A549 (cell line): Measurements from ENCODE around the gene POLDIP2. TPM values are rescaled to one million over a fixed set of nuclear protein-coding genes. Genes with fewer than 3 reads are reported as not detected.

Experiments used
- ATAC-seq, 2 experiments: fragments of 200-7000 bp in 1 of 2; fragments of >200 bp in 1 of 2; cut with Nextera tagmentation in 1 of 2; cut with Tn5 transposase in 1 of 2; 3 replicates each; pipeline versions ENCODE4 v1.8.0 to v1.9.1; 2018 to 2020; ENCODE audit warnings: mild to moderate bottlenecking in 1 of 2, moderate library complexity in 1 of 2
- CTCF ChIA-PET: fragments of 300-600 bp; sonication (Branson Sonifier 250); formaldehyde crosslinking; extraction: SDS; loops from one replicate; lab custom pipeline; 2021; ENCODE audit warnings: antibody characterized with exemption, inconsistent platforms; lab: Yijun Ruan, JAX
- POLR2A ChIA-PET: fragments of 350-600 bp; formaldehyde crosslinking; extraction: SDS; loops from one replicate; lab custom pipeline; 2021; ENCODE audit warnings: antibody characterized with exemption, inconsistent platforms; lab: Yijun Ruan, JAX
- DNase-seq, 2 experiments: peaks; one replicate each; pipeline versions ENCODE4 v3.0.0 to v3.0.0-alpha.2; 2011 to 2016; ENCODE audit warnings: low read depth in 1 of 2, low spot score in 1 of 2
- FAIRE-seq: peaks from 2 replicates; lab custom pipeline; 2011; peaks lifted over from hg19 to GRCh38; lab: Jason Lieb, UNC
- H3K27ac ChIP-seq, 2 experiments: fragments of >200 bp; sonication (Bioruptor Twin); formaldehyde crosslinking; 3 replicates each; pipeline ENCODE4 v1.5.1; 2016 to 2017
- H3K4me1 ChIP-seq: fragments of >200 bp; sonication (Bioruptor Twin); formaldehyde crosslinking; 3 replicates; pipeline ENCODE4 v1.6.1; 2016
- H3K4me2 ChIP-seq: fragments of >200 bp; sonication (Bioruptor Twin); formaldehyde crosslinking; 3 replicates; pipeline ENCODE4 v1.6.1; 2016
- H3K4me3 ChIP-seq: fragments of >200 bp; sonication (Bioruptor Twin); formaldehyde crosslinking; 3 replicates; pipeline ENCODE4 v1.5.1; 2016
- H3K9me3 ChIP-seq: fragments of >200 bp; sonication (Bioruptor Twin); formaldehyde crosslinking; 3 replicates; pipeline ENCODE4 v1.6.1; 2016
- EHF ChIP-seq: fragments of 250-450 bp; sonication (Bioruptor Pico); IDR thresholded peaks from 2 replicates; pipeline ENCODE4 v1.5.0; 2020; ENCODE audit warnings: mild to moderate bottlenecking
- EHMT2 ChIP-seq: fragments of 200-600 bp; sonication (generic); IDR thresholded peaks from 2 replicates; pipeline ENCODE4 v1.6.1; 2016; ENCODE audit warnings: antibody characterized with exemption, low read depth, mild to moderate bottlenecking, moderate library complexity
- ESRRA ChIP-seq: fragments of 150-350 bp; IDR thresholded peaks from 2 replicates; pipeline ENCODE4 v1.6.1; 2014; ENCODE audit warnings: mild to moderate bottlenecking, low read length, borderline replicate concordance
- FOSB ChIP-seq: fragments of 250-450 bp; sonication (Bioruptor Pico); IDR thresholded peaks from 2 replicates; pipeline ENCODE4 v1.5.0; 2020; ENCODE audit warnings: mild to moderate bottlenecking, moderate library complexity
- JUN ChIP-seq, 2 experiments: fragments of >200 bp; sonication (Bioruptor Twin); formaldehyde crosslinking; IDR thresholded peaks; 2 replicates in 1 of 2; 3 replicates in 1 of 2; pipeline ENCODE4 v1.6.1; 2016 to 2017
- KDM1A ChIP-seq: fragments of 200-600 bp; sonication (generic); IDR thresholded peaks from 2 replicates; pipeline ENCODE4 v1.6.1; 2016; ENCODE audit warnings: low read depth, mild to moderate bottlenecking
- MAZ ChIP-seq: fragments of 150-350 bp; IDR thresholded peaks from 2 replicates; pipeline ENCODE4 v1.6.1; 2014; ENCODE audit warnings: antibody characterized with exemption, low read depth, low read length, borderline replicate concordance
- NFE2L2 ChIP-seq: fragments of 150-350 bp; conservative IDR thresholded peaks from 2 replicates; pipeline ENCODE4 v1.6.1; 2014; ENCODE audit warnings: low read length
- NPAS2 ChIP-seq: fragments of 250-450 bp; sonication (Bioruptor Pico); IDR thresholded peaks from 2 replicates; pipeline ENCODE4 v1.8.0; 2022; ENCODE audit warnings: mild to moderate bottlenecking, moderate library complexity, borderline replicate concordance
- NR3C1 ChIP-seq: fragments of >200 bp; sonication (Bioruptor Twin); formaldehyde crosslinking; IDR thresholded peaks from 3 replicates; pipeline ENCODE4 v1.6.1; 2017
- PHF8 ChIP-seq: fragments of 200-600 bp; sonication (generic); IDR thresholded peaks from 2 replicates; pipeline ENCODE4 v1.6.1; 2016; ENCODE audit warnings: low read depth, mild to moderate bottlenecking, antibody characterized with exemption, moderate library complexity, borderline replicate concordance
- POLR2A ChIP-seq: IDR thresholded peaks from 2 replicates; pipeline ENCODE4 v1.6.1; 2012; ENCODE audit warnings: mild to moderate bottlenecking, low read length
- POLR2AphosphoS2 ChIP-seq: conservative IDR thresholded peaks from 2 replicates; pipeline ENCODE4 v1.6.1; 2012; ENCODE audit warnings: low read length, improper control_type of control experiment, inconsistent platforms
- RCOR1 ChIP-seq: fragments of 150-350 bp; IDR thresholded peaks from 2 replicates; pipeline ENCODE4 v1.6.1; 2014; ENCODE audit warnings: antibody characterized with exemption, low read length, low read depth
- RFX5 ChIP-seq: fragments of 450-650 bp; IDR thresholded peaks from 2 replicates; pipeline ENCODE4 v1.7.1; 2014; ENCODE audit warnings: antibody characterized with exemption, mild to moderate bottlenecking, moderate library complexity
- RNF2 ChIP-seq: fragments of 200-600 bp; sonication (generic); IDR thresholded peaks from 2 replicates; pipeline ENCODE4 v1.6.1; 2016; ENCODE audit warnings: low read depth, mild to moderate bottlenecking, antibody characterized with exemption, moderate library complexity, borderline replicate concordance
- ZNF302 ChIP-seq: fragments of 250-450 bp; sonication (Bioruptor Pico); IDR thresholded peaks from 2 replicates; pipeline ENCODE4 v1.9.0; 2021; ENCODE audit warnings: inconsistent platforms, mild to moderate bottlenecking, moderate library complexity
- WGBS: methylation state at CpG from one replicate; pipeline ENCODE4 v1.1.6; 2017; ENCODE audit errors: missing lambda C conversion rate; 5-methylcytosine and 5-hydroxymethylcytosine counted together
- polyA plus RNA-seq, 4 experiments: library from polyadenylated mRNA; depleted of rRNA in 3 of 4; stranded (reverse); fragments of >200 nt; fragmentation: RNase III in 1 of 4; extraction: RNeasy Plus Mini Kit Qiagen cat#74134 plus additional on column Dnase treatment in 1 of 4; gene quantifications; 2 replicates in 3 of 4; 3 replicates in 1 of 4; pipeline ENCODE4 v1.2.3, GENCODE V29; 2011 to 2017
- TF ChIP-seq, protein P1 (sequence below): IDR thresholded peaks from 2 replicates; pipeline ENCODE4 v1.6.1; 2012
- TF ChIP-seq, protein P2 (sequence below): fragments of 200-600 bp; sonication (generic); IDR thresholded peaks from 2 replicates; pipeline ENCODE4 v1.6.1; 2016; ENCODE audit warnings: antibody characterized with exemption, mild to moderate bottlenecking, moderate library complexity
- TF ChIP-seq, protein P3 (sequence below): fragments of 250-450 bp; sonication (Bioruptor Pico); IDR thresholded peaks from 2 replicates; pipeline ENCODE4 v1.5.0; 2020; ENCODE audit warnings: low read depth, mild to moderate bottlenecking, moderate library complexity
- TF ChIP-seq, protein P4 (sequence below): IDR thresholded peaks from 2 replicates; pipeline ENCODE4 v1.6.1; 2012

Gene POLDIP2
- polyA plus RNA-seq, 2 of the 4 experiments (the other 2 are of a cell fraction): 127 to 132 TPM

DNA sequence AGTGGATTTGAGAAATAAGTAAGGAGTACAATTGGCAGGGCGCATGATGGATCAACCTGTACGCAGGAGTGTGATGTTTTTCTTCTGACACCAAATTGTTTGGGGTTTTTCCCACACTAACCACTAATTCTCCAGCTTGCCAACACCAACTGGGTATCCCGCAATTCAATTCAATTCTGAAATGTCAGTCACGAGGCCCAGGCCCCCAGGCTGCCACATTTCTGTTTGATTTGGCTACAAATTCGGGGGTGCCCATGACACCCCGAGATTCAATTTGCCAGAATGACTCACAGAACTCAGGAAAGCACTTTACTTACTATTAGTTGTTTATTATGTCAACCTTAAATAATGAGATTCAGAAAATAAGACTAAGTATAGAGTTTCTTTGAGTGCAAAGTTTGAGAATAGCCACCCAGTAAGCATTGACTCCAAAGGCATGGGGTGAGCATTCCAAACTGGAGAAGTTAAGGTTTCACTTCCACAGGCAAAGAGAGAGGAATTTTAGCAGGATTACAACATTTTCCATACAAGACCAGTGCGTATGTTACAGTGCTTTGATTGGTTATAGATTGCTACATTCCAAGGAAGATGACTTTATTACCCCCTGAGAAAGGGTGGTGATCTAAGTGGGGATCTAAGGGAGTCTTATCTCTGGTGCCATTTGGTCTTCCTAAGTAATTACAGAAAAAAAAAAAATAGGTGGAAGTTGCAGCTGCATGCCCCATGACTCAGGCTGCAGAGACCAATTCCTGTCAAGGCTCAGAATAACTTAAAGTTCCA is 37.2 kb upstream of the POLDIP2 start:
- Histone ChIP-seq H3K4me2 (no peak overlapping the region), H3K27ac (no peak overlapping the region), H3K4me3 (no peak overlapping the region), H3K4me1 (peaks cover 14% of the 10 kb centered on the region), H3K9me3 (no peaks in the 10 kb centered on the region)
- WGBS: 55% methylated on average over 7 of the region's 7 CpGs
- ChIA-PET POLR2A (interaction anchor here (1.5 kb wide), 1 partner anchor 37 kb away, joined by 6 read pairs; the partner anchor contains the start of gene POLDIP2), CTCF (interaction anchor here (0.6 to 3.0 kb wide), 6 partner anchors 11 to 177 kb away, joined by 3 to 12 read pairs (median 4); partner anchors contain the start of gene PIGS)
- ATAC-seq (no peak), DNase-seq (no peak), FAIRE-seq (no peak)
- TF ChIP-seq, protein P1, sequence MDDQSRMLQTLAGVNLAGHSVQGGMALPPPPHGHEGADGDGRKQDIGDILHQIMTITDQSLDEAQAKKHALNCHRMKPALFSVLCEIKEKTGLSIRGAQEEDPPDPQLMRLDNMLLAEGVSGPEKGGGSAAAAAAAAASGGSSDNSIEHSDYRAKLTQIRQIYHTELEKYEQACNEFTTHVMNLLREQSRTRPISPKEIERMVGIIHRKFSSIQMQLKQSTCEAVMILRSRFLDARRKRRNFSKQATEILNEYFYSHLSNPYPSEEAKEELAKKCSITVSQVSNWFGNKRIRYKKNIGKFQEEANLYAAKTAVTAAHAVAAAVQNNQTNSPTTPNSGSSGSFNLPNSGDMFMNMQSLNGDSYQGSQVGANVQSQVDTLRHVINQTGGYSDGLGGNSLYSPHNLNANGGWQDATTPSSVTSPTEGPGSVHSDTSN: no peak
- TF ChIP-seq, protein P2, sequence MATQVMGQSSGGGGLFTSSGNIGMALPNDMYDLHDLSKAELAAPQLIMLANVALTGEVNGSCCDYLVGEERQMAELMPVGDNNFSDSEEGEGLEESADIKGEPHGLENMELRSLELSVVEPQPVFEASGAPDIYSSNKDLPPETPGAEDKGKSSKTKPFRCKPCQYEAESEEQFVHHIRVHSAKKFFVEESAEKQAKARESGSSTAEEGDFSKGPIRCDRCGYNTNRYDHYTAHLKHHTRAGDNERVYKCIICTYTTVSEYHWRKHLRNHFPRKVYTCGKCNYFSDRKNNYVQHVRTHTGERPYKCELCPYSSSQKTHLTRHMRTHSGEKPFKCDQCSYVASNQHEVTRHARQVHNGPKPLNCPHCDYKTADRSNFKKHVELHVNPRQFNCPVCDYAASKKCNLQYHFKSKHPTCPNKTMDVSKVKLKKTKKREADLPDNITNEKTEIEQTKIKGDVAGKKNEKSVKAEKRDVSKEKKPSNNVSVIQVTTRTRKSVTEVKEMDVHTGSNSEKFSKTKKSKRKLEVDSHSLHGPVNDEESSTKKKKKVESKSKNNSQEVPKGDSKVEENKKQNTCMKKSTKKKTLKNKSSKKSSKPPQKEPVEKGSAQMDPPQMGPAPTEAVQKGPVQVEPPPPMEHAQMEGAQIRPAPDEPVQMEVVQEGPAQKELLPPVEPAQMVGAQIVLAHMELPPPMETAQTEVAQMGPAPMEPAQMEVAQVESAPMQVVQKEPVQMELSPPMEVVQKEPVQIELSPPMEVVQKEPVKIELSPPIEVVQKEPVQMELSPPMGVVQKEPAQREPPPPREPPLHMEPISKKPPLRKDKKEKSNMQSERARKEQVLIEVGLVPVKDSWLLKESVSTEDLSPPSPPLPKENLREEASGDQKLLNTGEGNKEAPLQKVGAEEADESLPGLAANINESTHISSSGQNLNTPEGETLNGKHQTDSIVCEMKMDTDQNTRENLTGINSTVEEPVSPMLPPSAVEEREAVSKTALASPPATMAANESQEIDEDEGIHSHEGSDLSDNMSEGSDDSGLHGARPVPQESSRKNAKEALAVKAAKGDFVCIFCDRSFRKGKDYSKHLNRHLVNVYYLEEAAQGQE: no peak
- TF ChIP-seq, protein P3, sequence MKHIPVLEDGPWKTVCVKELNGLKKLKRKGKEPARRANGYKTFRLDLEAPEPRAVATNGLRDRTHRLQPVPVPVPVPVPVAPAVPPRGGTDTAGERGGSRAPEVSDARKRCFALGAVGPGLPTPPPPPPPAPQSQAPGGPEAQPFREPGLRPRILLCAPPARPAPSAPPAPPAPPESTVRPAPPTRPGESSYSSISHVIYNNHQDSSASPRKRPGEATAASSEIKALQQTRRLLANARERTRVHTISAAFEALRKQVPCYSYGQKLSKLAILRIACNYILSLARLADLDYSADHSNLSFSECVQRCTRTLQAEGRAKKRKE (CRISPR knock-in tag): no peak
- TF ChIP-seq NFE2L2: no peak
- TF ChIP-seq, protein P4, sequence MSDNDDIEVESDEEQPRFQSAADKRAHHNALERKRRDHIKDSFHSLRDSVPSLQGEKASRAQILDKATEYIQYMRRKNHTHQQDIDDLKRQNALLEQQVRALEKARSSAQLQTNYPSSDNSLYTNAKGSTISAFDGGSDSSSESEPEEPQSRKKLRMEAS: no peak
- no peak for TF ChIP-seq EHMT2
- TF ChIP-seq EHF: no peak
- no peak for TF ChIP-seq POLR2AphosphoS2
- TF ChIP-seq RCOR1: no peak
- TF ChIP-seq ZNF302 (CRISPR knock-in tag): no peak
- no peak for TF ChIP-seq RNF2
- no peak for TF ChIP-seq KDM1A
- no peak for TF ChIP-seq MAZ
- TF ChIP-seq NR3C1: no peak
- no peak for TF ChIP-seq POLR2A
- TF ChIP-seq FOSB (CRISPR knock-in tag): no peak
- TF ChIP-seq ESRRA: no peak
- no peak for TF ChIP-seq PHF8
- no peak for TF ChIP-seq RFX5

DNA sequence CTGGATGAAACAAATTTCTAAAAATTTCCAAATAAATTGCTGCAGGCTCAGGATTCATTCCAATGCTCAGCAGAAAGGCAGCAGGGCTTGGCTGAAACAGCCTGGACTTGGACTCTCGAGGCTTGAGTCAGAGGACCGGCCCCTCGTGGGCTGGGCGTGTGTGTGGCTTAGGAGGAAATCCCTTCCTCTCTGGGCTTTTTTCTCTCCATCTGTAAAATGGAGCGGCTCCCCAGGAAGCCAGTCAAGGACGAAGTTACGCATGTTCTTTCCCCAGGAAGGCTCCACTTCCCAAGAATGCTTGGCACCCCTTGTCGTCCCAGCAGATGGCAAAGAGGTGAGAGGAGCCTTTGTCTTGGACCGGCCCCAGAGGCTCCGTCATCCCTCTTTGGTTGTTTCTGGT is 35.2 kb upstream of the POLDIP2 start:
- ChIA-PET POLR2A (interaction anchor here (0.7 kb wide), 1 partner anchor 15 kb away, joined by 3 read pairs; no protein-coding TSS in a partner anchor), CTCF (interaction anchor here (1.2 to 2.0 kb wide), 2 partner anchors 24 to 214 kb away, joined by 3 to 6 read pairs; no protein-coding TSS in a partner anchor)
- FAIRE-seq (no peak), ATAC-seq (no peak), DNase-seq (no peak)
- H3K27ac ChIP-seq: no peak overlapping the region
- no peaks in the 10 kb centered on the region for H3K4me1 ChIP-seq
- H3K4me3 ChIP-seq: no peak overlapping the region
- no peak overlapping the region for H3K4me2 ChIP-seq
- H3K9me3 ChIP-seq: no peaks in the 10 kb centered on the region
- no peak for TF ChIP-seq RCOR1
- no peak for TF ChIP-seq NPAS2 (CRISPR knock-in tag)
- no peak for TF ChIP-seq JUN (IDR thresholded peaks at IDR 0.05)
- 91% methylated on average over 10 of the region's 10 CpGs for WGBS
